CD4-positive, alpha-beta T cell treated with Interleukin-4 for 4 hours (primary cell): Measurements from ENCODE around the gene POU3F1.

Experiments
- DNase-seq: peaks from one replicate; pipeline ENCODE4 v3.0.0-alpha.2; 2020

Gene POU3F1

GRCh38 chr1:38027201-38028104, 19.1 kb downstream of the POU3F1 start:
- DNase-seq: no peak

DNA sequence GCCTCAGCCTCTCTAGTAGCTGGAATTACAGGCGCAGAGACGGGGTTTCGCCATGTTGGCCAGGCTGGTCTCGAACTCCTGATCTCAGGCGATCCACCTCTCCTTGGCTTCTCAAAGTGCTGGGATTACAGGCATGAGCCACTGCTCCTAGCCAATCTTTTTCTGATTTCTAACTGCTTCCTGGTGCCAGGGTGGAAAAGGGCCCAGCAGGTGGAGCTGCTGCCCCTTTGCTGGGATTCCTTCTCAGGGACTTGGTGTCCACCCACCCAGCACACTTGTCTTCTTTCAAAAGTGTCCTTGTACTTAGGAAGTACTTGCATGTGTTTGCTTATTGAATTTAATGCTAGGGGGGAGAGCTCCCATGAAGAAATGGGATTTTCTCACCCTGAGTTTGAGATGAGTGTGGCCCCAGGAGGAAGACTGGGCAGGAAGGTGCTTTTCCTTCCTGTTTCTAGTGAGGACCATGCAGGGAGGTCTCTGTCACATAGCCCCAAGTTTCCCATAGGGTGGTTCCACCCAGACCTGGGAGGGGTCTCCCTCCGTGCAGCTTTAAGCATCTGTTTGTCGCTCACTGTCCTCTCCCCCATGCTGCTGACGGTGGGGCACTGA, 19.9 kb downstream of the POU3F1 start:
- peak; percentile 28 for DNase-seq

GRCh38 chr1:38025664-38026063, 20.9 kb downstream of the POU3F1 start:
- DNase-seq: no peak

DNA sequence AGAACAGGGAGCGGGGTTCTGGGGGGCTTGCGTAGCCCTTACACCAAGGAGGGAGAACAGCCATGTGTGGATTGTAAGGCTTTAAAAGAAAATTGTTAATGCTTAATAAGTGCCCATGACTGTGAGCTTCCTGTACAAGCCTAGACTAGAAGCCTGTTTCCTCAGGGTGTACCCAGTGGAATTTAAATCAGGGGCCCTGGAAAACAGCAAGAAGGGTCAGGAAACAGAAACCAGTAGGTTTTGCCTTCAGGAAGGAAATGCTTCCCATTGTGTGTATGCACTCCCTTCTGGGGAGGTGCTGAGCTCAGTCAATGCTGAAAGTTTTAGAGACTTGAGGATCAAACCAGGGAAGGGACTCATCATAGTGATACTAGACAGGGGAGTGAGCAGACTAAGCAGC, 21.4 kb downstream of the POU3F1 start:
- no peak for DNase-seq

DNA sequence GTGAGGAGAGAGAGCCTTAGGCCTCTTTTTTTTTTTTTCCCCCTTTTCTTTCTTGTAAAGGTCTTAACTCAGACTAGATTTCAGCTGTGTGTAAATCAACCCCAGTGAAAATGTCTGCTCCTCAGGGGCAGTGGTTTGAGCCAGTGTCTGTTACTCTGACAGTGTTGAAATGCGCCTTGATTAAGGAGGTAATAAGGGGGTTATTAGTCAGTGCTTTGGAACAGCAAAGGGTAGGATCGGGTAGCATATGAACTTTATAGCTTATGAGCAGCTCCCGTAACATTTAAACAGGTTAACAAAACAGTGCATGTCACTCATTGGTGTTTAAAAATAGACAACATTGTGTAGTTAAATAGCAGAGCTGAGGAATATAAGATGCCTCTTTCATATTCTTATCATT, 23.8 kb downstream of the POU3F1 start:
- DNase-seq: no peak

DNA sequence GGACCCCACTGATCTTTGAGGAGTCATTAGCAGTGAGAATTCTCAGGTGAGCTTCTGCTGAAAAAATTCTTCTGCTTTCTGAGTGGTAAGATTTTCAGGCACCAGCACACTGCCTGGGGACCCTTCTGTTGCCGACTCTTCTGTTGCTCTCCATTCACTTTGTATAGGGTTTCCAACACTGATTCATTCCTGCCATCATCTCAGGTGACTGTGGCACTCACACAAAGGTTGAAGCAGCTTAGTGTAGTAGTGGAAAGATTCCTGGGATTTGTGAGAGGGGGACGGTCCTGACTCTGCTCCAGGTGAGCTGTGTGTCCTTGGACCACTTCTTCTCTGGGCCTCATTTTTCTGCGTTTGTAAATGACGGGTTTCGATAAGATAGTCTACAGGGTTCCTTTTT, 24.6 kb downstream of the POU3F1 start:
- DNase-seq: no peak

GRCh38 chr1:38020396-38020795, 26.2 kb downstream of the POU3F1 start:
- no peak for DNase-seq

DNA sequence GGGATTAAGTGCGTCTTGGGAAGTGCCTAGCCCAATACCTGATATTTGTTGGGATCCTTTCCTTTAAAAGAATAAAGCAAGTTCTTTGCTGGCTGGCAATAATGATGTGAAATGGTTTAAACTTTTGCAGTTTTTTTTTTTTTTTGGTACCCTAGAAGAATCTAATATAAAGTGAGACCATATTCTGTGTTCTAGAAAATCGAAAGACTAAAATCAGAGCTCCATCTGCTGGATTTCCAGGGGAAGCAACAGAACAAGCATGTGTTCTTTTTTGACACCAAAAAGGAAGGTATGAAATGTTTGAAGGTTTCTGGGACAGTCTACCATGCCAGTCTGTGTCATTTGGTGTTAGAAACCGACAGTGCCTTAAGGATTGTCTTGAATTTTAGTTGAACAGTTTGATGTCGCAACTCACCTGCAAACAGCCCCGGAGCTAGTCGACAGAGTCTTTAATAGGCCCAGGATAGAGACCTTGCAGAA, 27.7 kb downstream of the POU3F1 start:
- DNase-seq: peak; percentile 55

DNA sequence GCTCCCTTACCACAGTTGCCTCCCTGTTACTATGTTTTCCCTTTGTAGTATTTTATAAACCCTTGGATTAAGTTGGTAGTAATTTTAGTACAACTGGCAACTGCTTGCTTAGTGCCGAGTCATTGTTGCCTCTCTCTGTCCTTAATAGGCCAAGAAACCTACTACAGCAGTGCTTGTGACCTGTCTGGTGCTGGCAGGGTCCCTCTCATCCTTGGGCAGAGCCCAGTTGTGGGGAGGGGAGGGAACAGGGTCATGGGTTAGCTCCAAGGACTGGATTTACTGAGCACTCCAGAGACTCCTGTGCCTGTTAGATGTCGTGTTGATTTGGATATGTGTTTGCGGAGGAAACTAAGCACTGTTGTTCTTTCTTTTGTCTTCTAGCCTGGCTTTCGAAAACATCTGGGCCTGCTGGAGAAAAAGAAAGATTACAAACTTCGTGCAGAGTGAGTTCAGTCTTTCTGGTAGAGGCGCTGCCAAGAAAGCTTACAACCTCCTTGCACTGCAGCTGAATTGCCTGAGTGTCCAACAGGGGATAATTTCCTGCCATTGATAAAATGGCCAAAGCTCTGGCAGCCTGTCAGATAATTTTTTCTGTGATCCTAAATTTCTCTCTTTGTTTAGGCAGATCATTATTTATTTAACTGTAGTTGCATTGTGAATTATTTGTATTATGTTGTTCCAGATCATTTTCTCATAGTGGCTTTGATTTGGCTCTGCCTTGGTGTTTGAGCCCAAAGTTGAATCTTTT, 30.4 kb downstream of the POU3F1 start:
- no peak for DNase-seq

DNA sequence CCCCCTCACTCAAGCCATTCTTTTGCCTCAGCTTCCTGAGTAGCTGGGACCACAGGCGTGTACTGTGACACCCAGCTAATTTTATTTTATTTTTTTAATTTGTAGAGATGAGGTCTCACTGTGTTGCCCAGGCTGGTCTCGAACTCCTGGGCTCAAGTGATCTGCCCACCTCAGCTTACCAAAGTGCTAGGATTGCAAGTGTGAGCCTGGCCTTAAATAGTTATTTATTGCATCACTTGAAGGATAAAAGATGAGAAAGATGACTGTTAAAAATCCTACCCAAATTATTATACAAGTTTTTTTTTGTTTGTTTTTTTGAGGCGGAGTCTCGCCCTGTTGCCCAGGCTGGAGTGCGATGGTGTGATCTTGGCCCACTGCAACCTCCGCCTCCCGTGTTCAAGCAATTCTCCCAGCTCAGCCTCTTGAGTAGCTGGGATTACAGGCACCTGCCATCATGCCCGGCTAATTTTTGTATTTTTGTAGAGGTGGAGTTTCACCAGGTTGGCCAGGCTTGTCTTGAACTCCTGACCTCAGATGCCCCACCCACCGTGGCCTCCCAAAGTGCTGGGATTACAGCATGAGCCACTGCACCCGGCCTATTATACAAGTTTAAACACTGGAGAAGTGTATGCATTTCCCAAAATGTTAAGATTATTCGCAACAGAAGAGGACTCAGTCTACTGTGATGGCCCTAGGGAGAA, 31.7 kb downstream of the POU3F1 start:
- no peak for DNase-seq

GRCh38 chr1:38014171-38014570, 32.4 kb downstream of the POU3F1 start:
- DNase-seq: no peak

DNA sequence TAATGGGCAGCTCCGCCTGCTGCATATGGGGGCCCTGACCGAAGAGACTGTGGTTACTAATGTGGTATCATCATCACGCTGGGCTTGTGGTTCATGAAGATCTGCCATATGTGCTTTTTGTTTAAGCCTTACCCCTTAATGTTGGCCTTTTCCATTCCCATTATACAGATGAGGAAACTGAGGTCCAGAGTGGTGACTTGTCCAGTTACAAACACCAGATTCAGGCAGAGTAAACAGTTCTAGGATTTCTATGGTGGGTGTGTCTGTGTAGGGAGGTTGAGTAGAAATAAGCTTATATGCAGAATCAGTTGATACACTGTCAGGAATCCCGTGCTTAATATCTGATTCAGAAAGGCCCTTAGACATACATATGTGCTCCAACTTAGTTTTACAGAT, 33.4 kb downstream of the POU3F1 start:
- DNase-seq: no peak

GRCh38 chr1:38012363-38013226, 34.0 kb downstream of the POU3F1 start, which contains the start of gene UTP11:
Gene UTP11, plus strand, starts transcription at chr1:38012734. Its CDS starts 69 bp downstream, at chr1:38012803.
- peak; percentile 97 for DNase-seq

DNA sequence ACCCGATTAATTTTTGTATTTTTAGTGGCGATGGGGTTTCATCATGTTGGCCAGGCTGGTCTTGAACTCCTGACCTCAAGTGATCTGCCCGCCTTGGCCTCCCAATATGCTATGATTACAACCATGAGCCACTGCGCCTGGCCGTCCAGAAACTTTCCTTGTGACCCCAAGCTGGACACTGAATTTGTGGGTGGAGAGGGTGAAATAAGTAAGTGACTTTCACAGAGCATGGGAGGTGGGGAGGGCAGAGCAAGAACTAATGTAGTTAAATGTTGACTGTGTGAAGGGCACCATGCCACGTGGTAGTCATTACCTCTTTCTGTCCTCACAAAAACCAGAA, 36.8 kb downstream of the POU3F1 start:
- DNase-seq: no peak

- peak; percentile 76 for DNase-seq
Measured at GRCh38 chr1:38009088-38009840, 37.3 kb downstream of the POU3F1 start.

DNA sequence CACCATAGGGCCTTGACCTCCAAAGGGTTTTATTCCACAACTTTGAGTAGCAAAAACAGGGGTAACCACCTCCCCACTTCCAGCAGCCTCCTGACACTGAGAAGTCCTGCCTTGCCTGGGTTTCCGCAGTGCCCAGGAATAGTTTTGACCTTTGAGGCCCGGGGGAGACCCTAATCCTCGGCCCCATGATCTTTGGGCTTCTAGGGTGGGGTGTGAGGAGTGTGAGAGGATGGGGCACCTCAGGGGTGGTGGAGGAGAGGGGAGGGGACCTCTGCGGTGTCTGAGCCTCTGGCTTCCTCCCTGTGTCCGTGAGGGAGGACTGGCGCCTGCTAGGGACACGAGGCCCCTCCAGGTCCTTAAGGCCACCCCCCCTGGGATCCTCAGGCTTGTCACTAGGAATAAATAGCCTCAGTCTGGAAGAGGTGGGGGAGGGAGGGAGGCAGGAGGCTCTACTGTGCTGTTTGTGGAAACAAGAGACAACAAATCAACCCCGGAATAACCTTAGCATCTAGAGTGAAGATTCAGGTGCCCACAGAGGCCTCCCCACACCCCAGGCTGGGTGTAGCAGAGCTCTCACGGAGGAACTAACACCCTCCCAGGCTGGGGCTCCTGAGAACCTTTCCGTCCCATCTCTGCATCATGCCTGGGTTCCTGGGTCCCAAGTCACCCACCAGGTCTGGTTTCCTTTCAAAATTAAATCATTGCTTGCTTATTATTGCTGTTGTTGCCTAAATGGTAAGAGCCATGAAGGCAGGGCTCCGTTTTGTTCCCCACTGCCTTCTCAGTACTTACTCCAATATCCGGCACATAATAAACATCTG, 40.4 kb downstream of the POU3F1 start:
- DNase-seq: no peak

DNA sequence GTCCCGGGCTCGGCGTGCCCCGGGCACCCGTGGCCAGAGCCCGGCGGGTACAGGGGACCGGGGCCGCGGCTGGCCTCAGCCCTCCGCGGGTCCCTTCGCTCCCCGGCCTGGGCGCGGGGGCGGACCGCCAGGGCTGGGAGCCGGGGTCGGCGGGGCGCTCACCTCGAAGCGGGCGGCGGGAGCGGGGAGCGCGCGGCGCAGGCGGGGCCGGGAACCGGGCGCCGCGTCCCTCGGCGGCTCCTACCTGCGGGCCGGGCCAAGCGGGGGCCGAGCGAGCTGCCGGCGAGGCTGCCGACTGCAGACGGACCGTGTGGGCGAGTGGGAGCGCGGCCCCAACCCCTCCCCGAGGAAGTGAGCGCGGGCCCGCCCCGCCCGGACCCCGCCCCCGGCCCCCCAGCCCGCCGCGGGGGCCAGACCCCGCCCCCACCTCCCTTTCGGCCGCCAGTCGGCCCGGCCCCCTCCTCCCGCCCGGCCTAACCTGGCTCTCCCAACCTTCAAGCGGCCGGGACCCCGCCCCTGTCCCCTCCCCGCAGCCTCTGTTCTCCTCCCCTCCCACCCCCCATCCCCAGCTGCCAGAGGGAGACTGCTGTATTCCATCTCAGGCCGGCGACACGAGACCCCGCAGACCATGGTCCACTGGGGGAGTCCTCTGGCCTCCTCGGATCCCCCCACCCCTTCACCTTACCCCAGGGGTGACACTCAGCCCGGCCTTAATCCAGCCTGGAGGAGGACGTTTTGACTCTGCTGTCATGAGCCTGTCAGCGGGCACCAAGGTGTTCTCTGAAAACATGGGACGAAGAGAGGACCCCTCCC, 41.2 kb downstream of the POU3F1 start, which contains the start of gene FHL3:
Gene FHL3, minus strand, starts transcription at position 320 of the 813 bp plus-strand sequence. CDS start 6,102 bp downstream, outside the sequence.
- peak; percentile 34 for DNase-seq

GRCh38 chr1:38004284-38005108, 42.1 kb downstream of the POU3F1 start:
- no peak for DNase-seq
